Smooth muscle cell (in vitro differentiated cells): ENCODE data around the gene RTP3. TPM values are rescaled to one million over a fixed set of nuclear protein-coding genes. Genes with fewer than 3 reads are reported as not detected.
A peak's percentile ranks its signal among the peaks of the same experiment; 100 is the strongest.

ENCODE experiments used
- DNase-seq: peaks from one replicate; lab custom pipeline; 2025; ENCODE audit not compliant: unreplicated experiment; lab: John Stamatoyannopoulos, UW
- H2AFZ ChIP-seq: fragments of 200-600 bp; sonication (generic); 2 replicates; pipeline ENCODE4 v1.6.0; 2016; ENCODE audit warnings: antibody characterized with exemption, low read depth, mild to moderate bottlenecking
- H3F3A ChIP-seq: fragments of 200-600 bp; sonication (generic); 2 replicates; pipeline ENCODE4 v1.6.0; 2017; ENCODE audit warnings: antibody characterized with exemption, low read depth
- H3K27ac ChIP-seq: fragments of 200-600 bp; sonication (generic); 2 replicates; pipeline ENCODE4 v1.5.1; 2016; ENCODE audit warnings: low read depth, mild to moderate bottlenecking
- H3K27me3 ChIP-seq: fragments of 200-600 bp; sonication (generic); 2 replicates; pipeline ENCODE4 v1.6.1; 2016; ENCODE audit warnings: low read depth, mild to moderate bottlenecking
- H3K36me3 ChIP-seq: fragments of 200-600 bp; sonication (generic); 2 replicates; pipeline ENCODE4 v1.5.1; 2016; ENCODE audit warnings: low read depth
- H3K4me1 ChIP-seq: fragments of 200-600 bp; sonication (generic); 2 replicates; pipeline ENCODE4 v1.5.1; 2016; ENCODE audit warnings: low read depth
- H3K4me2 ChIP-seq: fragments of 200-600 bp; sonication (generic); 2 replicates; pipeline ENCODE4 v1.6.0; 2016; ENCODE audit warnings: mild to moderate bottlenecking
- H3K4me3 ChIP-seq: fragments of 200-600 bp; sonication (generic); 2 replicates; pipeline ENCODE4 v1.5.1; 2016; ENCODE audit warnings: mild to moderate bottlenecking
- H3K79me2 ChIP-seq: fragments of 200-600 bp; sonication (generic); 2 replicates; pipeline ENCODE4 v1.6.0; 2016; ENCODE audit warnings: low read depth, mild to moderate bottlenecking
- H3K9ac ChIP-seq: fragments of 200-600 bp; sonication (generic); 2 replicates; pipeline ENCODE4 v1.6.0; 2016; ENCODE audit warnings: low read depth
- H3K9me3 ChIP-seq: fragments of 200-600 bp; sonication (generic); replicated peaks from 2 replicates; pipeline ENCODE4 v1.5.1; 2016; ENCODE audit warnings: low read depth
- H4K20me1 ChIP-seq: fragments of 200-600 bp; sonication (generic); 2 replicates; pipeline ENCODE4 v1.6.0; 2016; ENCODE audit warnings: low read depth
- CTCF ChIP-seq: fragments of 200-600 bp; sonication (generic); IDR thresholded peaks from 2 replicates; pipeline ENCODE4 v1.5.1; 2017; ENCODE audit warnings: borderline replicate concordance, mild to moderate bottlenecking, antibody characterized with exemption; ENCODE audit not compliant: insufficient read depth, poor library complexity, severe bottlenecking
- WGBS: methylation state at CpG from one replicate; pipeline ENCODE4 v1.1.7; 2016; ENCODE audit warnings: low lambda C conversion rate; 5-methylcytosine and 5-hydroxymethylcytosine counted together
- polyA plus RNA-seq: library from polyadenylated mRNA; unstranded; fragments of >200 nt; fragmentation: Nextera tagmentation; extraction: Ambion mirVana; gene quantifications from 2 replicates; pipeline ENCODE4 v1.2.1, GENCODE V29; 2016
- total RNA-seq: library from RNA; depleted of rRNA; stranded (reverse); fragments of >200 nt; gene quantifications from 2 replicates; pipeline ENCODE4 v1.2.3, GENCODE V29; 2014

RTP3 gene
- total and polyA plus RNA-seq, 2 experiments from 2014 or later: 0.19 TPM; not detected in 1

GRCh38 chr3:46512191-46512749 lies 14.5 kb downstream of the RTP3 start:
- 78% methylated on average over 2 of the region's 2 CpGs for WGBS

GRCh38 chr3:46516521-46516920 lies 18.7 kb downstream of the RTP3 start:
- no peak for DNase-seq
- no peaks in the 10 kb centered on the region for H3K36me3 ChIP-seq
- WGBS: 90% methylated on average over 4 of the region's 4 CpGs
- TF ChIP-seq CTCF: no peak
- H3K4me3 ChIP-seq: no peak overlapping the region
- H4K20me1 ChIP-seq: no peaks in the 10 kb centered on the region
- H3K9me3 ChIP-seq: no peaks in the 10 kb centered on the region
- no peak overlapping the region for H2AFZ ChIP-seq
- no peaks in the 10 kb centered on the region for H3F3A ChIP-seq
- H3K4me2 ChIP-seq: no peak overlapping the region
- no peaks in the 10 kb centered on the region for H3K79me2 ChIP-seq
- H3K27me3 ChIP-seq: no peaks in the 10 kb centered on the region
- H3K9ac ChIP-seq: no peak overlapping the region
- H3K27ac ChIP-seq: peak overlapping the region; percentile 66
- no peaks in the 10 kb centered on the region for H3K4me1 ChIP-seq

More at GRCh38 chr3:46512191-46512749, 14.5 kb downstream of the RTP3 start:
- Histone ChIP-seq H3K9me3 (no peaks in the 10 kb centered on the region), H3K27ac (no peak overlapping the region), H3K27me3 (no peaks in the 10 kb centered on the region), H3F3A (no peaks in the 10 kb centered on the region), H3K4me2 (no peak overlapping the region), H3K9ac (no peak overlapping the region), H3K4me1 (no peaks in the 10 kb centered on the region), H2AFZ (no peak overlapping the region), H4K20me1 (no peaks in the 10 kb centered on the region), H3K4me3 (no peak overlapping the region), H3K36me3 (no peaks in the 10 kb centered on the region), H3K79me2 (no peaks in the 10 kb centered on the region)
- no peak for TF ChIP-seq CTCF
- DNase-seq: no peak

GRCh38 chr3:46517016-46517783 lies 19.4 kb downstream of the RTP3 start:
- 60% methylated on average over 7 of the region's 7 CpGs for WGBS
- Histone ChIP-seq H3K4me2 (no peak overlapping the region), H3K27ac (peak overlapping the region; percentile 66)

More at GRCh38 chr3:46517016-46517783, 19.4 kb downstream of the RTP3 start:
- Histone ChIP-seq H3K4me1 (no peaks in the 10 kb centered on the region), H3K27me3 (no peaks in the 10 kb centered on the region), H2AFZ (no peak overlapping the region), H3K9ac (no peak overlapping the region), H4K20me1 (no peaks in the 10 kb centered on the region), H3F3A (no peaks in the 10 kb centered on the region), H3K9me3 (no peaks in the 10 kb centered on the region), H3K4me3 (no peak overlapping the region), H3K79me2 (no peaks in the 10 kb centered on the region), H3K36me3 (no peaks in the 10 kb centered on the region)
- no peak for DNase-seq
- TF ChIP-seq CTCF: no peak
